Measurements from ENCODE around the gene PAXX.
A peak's percentile ranks its signal among the peaks of the same experiment; 100 is the strongest.

Gene PAXX

GRCh38 chr9:137034039-137034708, 42.0 kb downstream of the PAXX start:
- no peak for TF ChIP-seq CTCF (IDR thresholded peaks at IDR 0.05; ENCODE audit: insufficient read depth, missing control alignments)
- no peak for DNase-seq (ENCODE audit: insufficient read length, low spot score)
- FAIRE-seq = no peak

- peak; percentile 96 for TF ChIP-seq CTCF (IDR thresholded peaks at IDR 0.05; ENCODE audit: insufficient read depth, missing control alignments)
- DNase-seq (ENCODE audit: insufficient read length, low spot score) (peak; percentile 96), FAIRE-seq (no peak)
Observed at GRCh38 chr9:137034709-137035506, 42.7 kb downstream of the PAXX start.

- DNase-seq (ENCODE audit: insufficient read length, low spot score) (no peak), FAIRE-seq (no peak)
- no peak for TF ChIP-seq CTCF (IDR thresholded peaks at IDR 0.05; ENCODE audit: insufficient read depth, missing control alignments)
Observed at GRCh38 chr9:137035507-137035834, 43.2 kb downstream of the PAXX start.

- no peak for FAIRE-seq
- TF ChIP-seq CTCF (IDR thresholded peaks at IDR 0.05; ENCODE audit: insufficient read depth, missing control alignments) = no peak
- DNase-seq (ENCODE audit: insufficient read length, low spot score) = no peak
Observed at GRCh38 chr9:137035937-137036336, 43.7 kb downstream of the PAXX start.

GRCh38 chr9:137037035-137037434, 44.8 kb downstream of the PAXX start:
- no peak for TF ChIP-seq CTCF (IDR thresholded peaks at IDR 0.05; ENCODE audit: insufficient read depth, missing control alignments)
- DNase-seq (ENCODE audit: insufficient read length, low spot score) = no peak
- no peak for FAIRE-seq

GRCh38 chr9:137037483-137037882, 45.3 kb downstream of the PAXX start:
- no peak for FAIRE-seq
- TF ChIP-seq CTCF (IDR thresholded peaks at IDR 0.05; ENCODE audit: insufficient read depth, missing control alignments) = no peak
- DNase-seq (ENCODE audit: insufficient read length, low spot score) = no peak

GRCh38 chr9:137038916-137039315, 46.7 kb downstream of the PAXX start:
- TF ChIP-seq CTCF (IDR thresholded peaks at IDR 0.05; ENCODE audit: insufficient read depth, missing control alignments) = no peak
- DNase-seq (ENCODE audit: insufficient read length, low spot score) (no peak), FAIRE-seq (no peak)
